GM23338 (cell line): ENCODE measurements around the gene CALHM2.

Experiments used
- CREB1 ChIP-seq: fragments of 250-450 bp; sonication (Bioruptor Pico); IDR thresholded peaks from 2 replicates; pipeline ENCODE4 v1.5.0; 2020; ENCODE audit warnings: low read depth, mild to moderate bottlenecking, moderate library complexity
- EZH2 ChIP-seq: fragments of 200-600 bp; sonication (generic); IDR thresholded peaks from one replicate; pipeline ENCODE4 v1.8.0; 2017; ENCODE audit warnings: antibody characterized with exemption, mild to moderate bottlenecking, low read depth; ENCODE audit not compliant: unreplicated experiment
- POLR2AphosphoS5 ChIP-seq: IDR thresholded peaks from 2 replicates; pipeline ENCODE4 v1.6.1; 2016; ENCODE audit warnings: antibody characterized with exemption, low read depth
- TF ChIP-seq, protein P1 (sequence below), 2 experiments: fragments of 200-600 bp in 1 of 2; sonication (generic) in 1 of 2; conservative IDR thresholded peaks; 2 replicates each; pipeline versions ENCODE4 v1.5.1 to v1.6.1; 2016 to 2017; ENCODE audit warnings: antibody characterized with exemption in 2 of 2, low read depth in 2 of 2, mild to moderate bottlenecking in 2 of 2, moderate library complexity in 1 of 2

DNA sequence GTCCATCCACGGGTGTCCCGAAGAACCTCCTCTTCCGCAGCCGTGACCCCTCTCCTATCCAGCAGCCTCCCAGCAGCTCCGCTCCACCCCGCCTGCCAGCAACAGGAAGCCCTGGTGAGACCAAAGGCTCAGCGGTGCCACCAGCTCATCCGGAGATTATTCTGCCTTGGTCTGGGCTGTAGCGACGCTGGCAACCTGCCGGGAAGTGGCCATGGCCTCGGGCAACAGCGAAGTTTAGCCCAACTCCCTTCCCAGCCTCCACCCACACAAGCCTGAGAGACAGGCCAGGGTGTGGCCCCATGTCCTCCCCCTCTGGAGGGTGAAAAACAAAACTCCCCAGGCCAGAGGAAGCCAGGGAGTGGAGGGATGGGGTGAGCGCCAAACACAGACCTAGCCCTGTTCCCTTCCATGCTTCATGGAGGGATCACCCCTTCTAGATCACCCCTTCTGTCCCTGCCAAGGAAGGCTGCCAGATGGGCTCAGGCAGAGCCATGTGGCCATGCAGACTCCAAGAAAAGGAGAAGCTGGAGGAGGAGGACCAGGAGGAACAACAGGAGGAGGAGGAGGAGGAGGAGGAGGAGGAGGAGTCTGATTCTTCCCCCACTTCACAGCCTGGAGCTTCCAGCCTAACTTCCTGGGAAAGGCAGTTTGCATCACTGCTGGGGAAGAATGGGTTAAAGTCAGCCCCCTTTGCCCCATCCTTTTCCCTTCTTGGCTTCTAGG is 918 bp downstream of the CALHM2 start:
- TF ChIP-seq CREB1 (CRISPR knock-in tag), result no peak
- TF ChIP-seq POLR2AphosphoS5, result no peak
- TF ChIP-seq, protein P1, sequence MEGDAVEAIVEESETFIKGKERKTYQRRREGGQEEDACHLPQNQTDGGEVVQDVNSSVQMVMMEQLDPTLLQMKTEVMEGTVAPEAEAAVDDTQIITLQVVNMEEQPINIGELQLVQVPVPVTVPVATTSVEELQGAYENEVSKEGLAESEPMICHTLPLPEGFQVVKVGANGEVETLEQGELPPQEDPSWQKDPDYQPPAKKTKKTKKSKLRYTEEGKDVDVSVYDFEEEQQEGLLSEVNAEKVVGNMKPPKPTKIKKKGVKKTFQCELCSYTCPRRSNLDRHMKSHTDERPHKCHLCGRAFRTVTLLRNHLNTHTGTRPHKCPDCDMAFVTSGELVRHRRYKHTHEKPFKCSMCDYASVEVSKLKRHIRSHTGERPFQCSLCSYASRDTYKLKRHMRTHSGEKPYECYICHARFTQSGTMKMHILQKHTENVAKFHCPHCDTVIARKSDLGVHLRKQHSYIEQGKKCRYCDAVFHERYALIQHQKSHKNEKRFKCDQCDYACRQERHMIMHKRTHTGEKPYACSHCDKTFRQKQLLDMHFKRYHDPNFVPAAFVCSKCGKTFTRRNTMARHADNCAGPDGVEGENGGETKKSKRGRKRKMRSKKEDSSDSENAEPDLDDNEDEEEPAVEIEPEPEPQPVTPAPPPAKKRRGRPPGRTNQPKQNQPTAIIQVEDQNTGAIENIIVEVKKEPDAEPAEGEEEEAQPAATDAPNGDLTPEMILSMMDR (conservative IDR thresholded peaks at IDR 0.05; ENCODE audit: low read depth in 2 of 2), result no peak
- no peak for TF ChIP-seq EZH2
